H1 (cell line): ENCODE measurements around the gene ILKAP. TPM values are rescaled to one million over a fixed set of nuclear protein-coding genes. Genes with fewer than 3 reads are reported as not detected.

Experiments used
- CTCF ChIA-PET: fragments of 300-600 bp; sonication (Branson Sonifier 250); formaldehyde crosslinking; loops from one replicate; lab custom pipeline; 2021; ENCODE audit not compliant: partially characterized antibody; lab: Charles Lee
- POLR2A ChIA-PET: fragments of 300-600 bp; sonication (Branson Sonifier 250); formaldehyde crosslinking; loops from one replicate; lab custom pipeline; 2021; ENCODE audit warnings: inconsistent platforms; ENCODE audit not compliant: partially characterized antibody; lab: Charles Lee
- DNase-seq, 2 experiments: peaks; one replicate each; pipeline versions ENCODE4 v3.0.0 to v3.0.0-alpha.2; 2010 to 2022; ENCODE audit warnings: low spot score in 2 of 2, low read depth in 1 of 2, mixed read lengths in 1 of 2
- FAIRE-seq: peaks from 2 replicates; lab custom pipeline; 2011; peaks lifted over from hg19 to GRCh38; lab: Jason Lieb, UNC
- H2AFZ ChIP-seq: 2 replicates; pipeline ENCODE4 v1.8.1; 2012; ENCODE audit warnings: low read length, inconsistent platforms
- H2AK5ac ChIP-seq: 2 replicates; pipeline ENCODE4 v1.6.1; 2013; ENCODE audit warnings: low read depth, low read length
- H2BK120ac ChIP-seq: replicated peaks from 2 replicates; pipeline ENCODE3; 2013; ENCODE audit warnings: low read depth, low read length, inconsistent platforms
- H2BK12ac ChIP-seq: 2 replicates; pipeline ENCODE4 v1.6.1; 2013; ENCODE audit warnings: low read depth, low read length
- H2BK15ac ChIP-seq: 2 replicates; pipeline ENCODE4 v1.6.1; 2013; ENCODE audit warnings: low read length
- H2BK20ac ChIP-seq: 2 replicates; pipeline ENCODE4 v1.6.1; 2013; ENCODE audit warnings: low read length
- H2BK5ac ChIP-seq: 2 replicates; pipeline ENCODE4 v1.6.1; 2013; ENCODE audit warnings: low read depth, low read length
- H3K14ac ChIP-seq: 2 replicates; pipeline ENCODE4 v1.6.1; 2013; ENCODE audit warnings: inconsistent platforms; ENCODE audit not compliant: insufficient read length
- H3K18ac ChIP-seq: 2 replicates; pipeline ENCODE4 v1.6.1; 2013; ENCODE audit warnings: low read length; ENCODE audit errors: extremely low read depth
- H3K23ac ChIP-seq: 2 replicates; pipeline ENCODE4 v1.6.1; 2013; ENCODE audit warnings: inconsistent platforms; ENCODE audit not compliant: insufficient read length
- H3K23me2 ChIP-seq: 2 replicates; pipeline ENCODE4 v1.6.1; 2013; ENCODE audit warnings: low read depth, low read length
- H3K27ac ChIP-seq: 2 replicates; pipeline ENCODE4 v1.6.1; 2011; ENCODE audit warnings: low read depth, low read length, inconsistent platforms
- H3K27me3 ChIP-seq, 4 experiments: replicated peaks in 1 of 4; 1 replicate in 1 of 4; 2 replicates in 3 of 4; pipeline versions ENCODE4 v1.6.1 to v1.8.1; 2011 to 2013; ENCODE audit warnings: low read length in 3 of 4, mild to moderate bottlenecking in 3 of 4, inconsistent platforms in 2 of 4, mixed read lengths in 2 of 4, moderate library complexity in 1 of 4; ENCODE audit not compliant: control insufficient read depth in 3 of 4, insufficient read depth in 3 of 4; ENCODE audit errors: extremely low read depth in 1 of 4
- H3K36me3 ChIP-seq, 4 experiments: 2 replicates each; pipeline versions ENCODE4 v1.6.1 to v1.8.1; 2011 to 2013; ENCODE audit warnings: mild to moderate bottlenecking in 4 of 4, low read length in 3 of 4, moderate library complexity in 2 of 4, control low read depth in 1 of 4, inconsistent platforms in 1 of 4; ENCODE audit not compliant: insufficient read depth in 4 of 4, control insufficient read depth in 2 of 4
- H3K4ac ChIP-seq: replicated peaks from 2 replicates; pipeline ENCODE3; 2013; ENCODE audit warnings: low read length, low read depth, mixed read lengths, inconsistent platforms; ENCODE audit not compliant: insufficient read length
- H3K4me1 ChIP-seq, 4 experiments: replicated peaks in 1 of 4; 1 replicate in 1 of 4; 2 replicates in 3 of 4; pipeline versions ENCODE4 v1.6.1 to v1.8.1; 2011 to 2013; ENCODE audit warnings: low read length in 3 of 4, inconsistent platforms in 2 of 4, mixed read lengths in 1 of 4; ENCODE audit not compliant: insufficient read depth in 4 of 4, control insufficient read depth in 3 of 4
- H3K4me2 ChIP-seq, 2 experiments: 2 replicates each; pipeline versions ENCODE4 v1.6.1 to v1.8.1; 2011 to 2013; ENCODE audit warnings: low read depth in 2 of 2, low read length in 2 of 2, control low read depth in 1 of 2, inconsistent platforms in 1 of 2, mild to moderate bottlenecking in 1 of 2; ENCODE audit not compliant: insufficient read depth in 1 of 2
- H3K4me3 ChIP-seq, 4 experiments: fragments of 200-600, 300-600 bp in 1 of 4; sonication (generic), shearing (Covaris generic), sonication (Bioruptor Twin) in 1 of 4; 2 replicates each; pipeline versions ENCODE4 v1.5.1 to v1.8.1; 2011 to 2016; ENCODE audit warnings: low read length in 4 of 4, low read depth in 3 of 4, control low read depth in 2 of 4, inconsistent platforms in 2 of 4, mild to moderate bottlenecking in 2 of 4, mixed read lengths in 1 of 4, moderate library complexity in 1 of 4; ENCODE audit not compliant: insufficient read depth in 2 of 4; ENCODE audit errors: extremely low read depth in 1 of 4
- H3K56ac ChIP-seq: replicated peaks from 2 replicates; pipeline ENCODE3; 2013; ENCODE audit warnings: low read depth, mild to moderate bottlenecking, mixed read lengths, low read length, inconsistent platforms; ENCODE audit not compliant: insufficient read length
- H3K79me1 ChIP-seq: 2 replicates; pipeline ENCODE4 v1.6.1; 2013; ENCODE audit warnings: low read depth, low read length, control low read depth
- H3K79me2 ChIP-seq, 2 experiments: 2 replicates each; pipeline versions ENCODE4 v1.6.1 to v1.8.1; 2012 to 2013; ENCODE audit warnings: low read length in 2 of 2, mild to moderate bottlenecking in 2 of 2, inconsistent platforms in 1 of 2; ENCODE audit not compliant: insufficient read depth in 2 of 2, control insufficient read depth in 1 of 2
- H3K9ac ChIP-seq, 4 experiments: replicated peaks in 1 of 4; 1 replicate in 1 of 4; 2 replicates in 3 of 4; pipeline versions ENCODE4 v1.6.1 to v1.8.1; 2011 to 2013; ENCODE audit warnings: low read depth in 3 of 4, low read length in 3 of 4, control low read depth in 2 of 4, mild to moderate bottlenecking in 2 of 4, moderate library complexity in 2 of 4, inconsistent platforms in 1 of 4; ENCODE audit errors: extremely low read depth in 1 of 4
- H3K9me3 ChIP-seq, 2 experiments: 2 replicates each; pipeline versions ENCODE4 v1.6.1 to v1.8.1; 2012 to 2013; ENCODE audit warnings: mild to moderate bottlenecking in 2 of 2, moderate library complexity in 2 of 2, control low read depth in 1 of 2, inconsistent platforms in 1 of 2, low read depth in 1 of 2, low read length in 1 of 2, mixed read lengths in 1 of 2; ENCODE audit not compliant: insufficient read depth in 2 of 2
- H4K20me1 ChIP-seq, 2 experiments: replicated peaks in 1 of 2; 2 replicates each; pipeline versions ENCODE3 to v1.8.1; 2011 to 2013; ENCODE audit warnings: inconsistent platforms in 2 of 2, low read length in 2 of 2, mild to moderate bottlenecking in 1 of 2; ENCODE audit not compliant: insufficient read depth in 2 of 2, control insufficient read depth in 1 of 2
- H4K5ac ChIP-seq: 2 replicates; pipeline ENCODE4 v1.6.1; 2013; ENCODE audit warnings: low read length, low read depth, mixed read lengths, inconsistent platforms; ENCODE audit not compliant: insufficient read length
- H4K8ac ChIP-seq: 2 replicates; pipeline ENCODE4 v1.8.0; 2013; ENCODE audit warnings: mild to moderate bottlenecking, moderate library complexity, low read length, inconsistent platforms; ENCODE audit not compliant: insufficient read depth; ENCODE audit errors: extremely low read depth
- H4K91ac ChIP-seq: replicated peaks from 2 replicates; pipeline ENCODE3; 2013; ENCODE audit warnings: low read length, mixed read lengths, inconsistent platforms; ENCODE audit not compliant: insufficient read length
- ASH2L ChIP-seq: fragments of 200-600, 300-600 bp; sonication (generic); IDR thresholded peaks from one replicate; pipeline ENCODE4 v1.7.1; 2017; ENCODE audit warnings: low read length
- ATF3 ChIP-seq: IDR thresholded peaks from 2 replicates; pipeline ENCODE4 v1.6.1; 2011; ENCODE audit warnings: low read depth, mild to moderate bottlenecking, low read length; ENCODE audit not compliant: insufficient read depth
- GTF2F1 ChIP-seq: IDR thresholded peaks from 2 replicates; pipeline ENCODE4 v1.6.1; 2012; ENCODE audit warnings: low read depth, low read length, improper control_type of control experiment, borderline replicate concordance
- MAX ChIP-seq: IDR thresholded peaks from 2 replicates; pipeline ENCODE4 v1.6.1; 2012; ENCODE audit warnings: inconsistent platforms
- RBBP5 ChIP-seq: IDR thresholded peaks from 2 replicates; pipeline ENCODE4 v1.7.1; 2012; ENCODE audit warnings: low read depth, mild to moderate bottlenecking, inconsistent platforms, low read length, moderate library complexity, borderline replicate concordance
- SP2 ChIP-seq: IDR thresholded peaks from 2 replicates; pipeline ENCODE4 v1.6.1; 2012; ENCODE audit warnings: mild to moderate bottlenecking, low read length, inconsistent platforms
- SP4 ChIP-seq: IDR thresholded peaks from 2 replicates; pipeline ENCODE4 v1.6.1; 2012; ENCODE audit warnings: low read length, inconsistent platforms
- SUZ12 ChIP-seq: fragments of 200-600 bp; sonication (generic); IDR thresholded peaks from 2 replicates; pipeline ENCODE4 v1.6.1; 2012; ENCODE audit warnings: mild to moderate bottlenecking, inconsistent platforms, low read length, moderate library complexity, mixed read lengths
- TCF12 ChIP-seq: IDR thresholded peaks from 2 replicates; pipeline ENCODE4 v1.6.1; 2011; ENCODE audit warnings: low read depth, mild to moderate bottlenecking, low read length
- USF2 ChIP-seq: IDR thresholded peaks from 2 replicates; pipeline ENCODE4 v1.6.1; 2011; ENCODE audit warnings: low read length, improper control_type of control experiment
- WGBS, 2 experiments: shearing (Covaris generic) in 1 of 2; methylation state at CpG; one replicate each; pipeline versions ENCODE4 v1.1.6 to v1.1.7; 2013 to 2015; ENCODE audit warnings: low lambda C conversion rate in 2 of 2, mixed read lengths in 2 of 2, inconsistent platforms in 1 of 2, low coverage in 1 of 2, missing lambda C conversion rate in 1 of 2; ENCODE audit not compliant: insufficient replicate concordance in 2 of 2, insufficient coverage in 1 of 2, insufficient read length in 1 of 2; ENCODE audit errors: extremely low coverage in 1 of 2, missing lambda C conversion rate in 1 of 2; 5-methylcytosine and 5-hydroxymethylcytosine counted together
- polyA plus RNA-seq, 7 experiments: library from polyadenylated mRNA; depleted of rRNA in 3 of 7; stranded (reverse) in 5 of 7; unstranded in 2 of 7; fragments of >200 nt in 5 of 7; fragments of 200-250 nt in 2 of 7; gene quantifications; 1 replicate in 5 of 7; 2 replicates in 1 of 7; 4 replicates in 1 of 7; pipeline versions ENCODE4 v1.2.1 to v1.2.3, GENCODE V29; 2011 to 2013; ENCODE audit warnings: missing spikeins in 2 of 7, mixed read lengths in 2 of 7
- total RNA-seq: library from RNA; stranded (reverse); fragmentation: NEBNext Ultra II Directional; extraction: Animal tissue kit (Norgen Biotek cat#: 25700); gene quantifications from 2 replicates; pipeline ENCODE4 v1.2.1, GENCODE V29; 2021

Gene ILKAP
- total and polyA plus RNA-seq, 2 of the 8 experiments (the other 6 are each of a cell fraction or from before 2014, with no cell fraction given) = 23.5 to 33.8 TPM

GRCh38 chr2:238168196-238169047 is 35.1 kb downstream of the ILKAP start:
- H3K56ac ChIP-seq = no peak overlapping the region
- ChIA-PET CTCF (interaction anchor here (1.1 kb wide), 1 partner anchor 28 kb away, joined by 4 read pairs; no protein-coding TSS in a partner anchor), POLR2A (interaction anchor here (0.9 to 1.1 kb wide), 3 partner anchors 9 to 35 kb away, joined by 3 read pairs; partner anchors contain the start of gene ILKAP)
- H3K14ac ChIP-seq = no peak overlapping the region
- H3K36me3 ChIP-seq = peaks cover 2 to 24% (median 5%) of the 10 kb centered on the region in 4 experiments; a peak in 4 of 8 replicates
- no peak overlapping the region for H2BK15ac ChIP-seq
- no peak overlapping the region for H3K4ac ChIP-seq
- H2BK120ac ChIP-seq = no peak overlapping the region
- no peak overlapping the region for H4K5ac ChIP-seq
- H3K79me2 ChIP-seq = no peaks in the 10 kb centered on the region
- no peak overlapping the region for H4K91ac ChIP-seq
- H3K4me3 ChIP-seq = no peak overlapping the region
- no peak overlapping the region for H3K18ac ChIP-seq
- H2AFZ ChIP-seq = no peak overlapping the region
- no peak overlapping the region for H2AK5ac ChIP-seq
- H3K27ac ChIP-seq = no peak overlapping the region
- no peak overlapping the region for H2BK12ac ChIP-seq
- no peaks in the 10 kb centered on the region for H3K4me1 ChIP-seq
- H3K23ac ChIP-seq = no peak overlapping the region
- no peaks in the 10 kb centered on the region for H3K9me3 ChIP-seq
- H4K8ac ChIP-seq = no peak overlapping the region
- H3K27me3 ChIP-seq = peaks cover 7 to 17% (median 14%) of the 10 kb centered on the region in 4 experiments
- H3K9ac ChIP-seq = no peak overlapping the region; a peak in 1 of 7 replicates
- H3K79me1 ChIP-seq = no peaks in the 10 kb centered on the region; the same call in 1 of the 2 replicates
- 94% methylated on average over 13 of the region's 13 CpGs; no CpG with 5 or more reads in 1 of the 2 experiments for WGBS, 2 experiments
- H2BK5ac ChIP-seq = no peak overlapping the region
- H3K4me2 ChIP-seq = no peak overlapping the region
- peaks cover 6 to 11% of the 10 kb centered on the region in 2 experiments for H4K20me1 ChIP-seq
- H3K23me2 ChIP-seq = peaks cover 4% of the 10 kb centered on the region; the same call in 1 of the 2 replicates
- FAIRE-seq = no peak
- no peak for DNase-seq
- no peak overlapping the region for H2BK20ac ChIP-seq
- TF ChIP-seq USF2 (no peak), SP4 (no peak), RBBP5 (no peak), SUZ12 (no peak), ATF3 (no peak), GTF2F1 (no peak), ASH2L (no peak), MAX (no peak), TCF12 (no peak), SP2 (no peak)
